H9 (cell line): ENCODE measurements around the gene DAAM2. TPM values are rescaled to one million over a fixed set of nuclear protein-coding genes. Genes with fewer than 3 reads are reported as not detected.

Experiments used
- DNase-seq: peaks from one replicate; pipeline ENCODE4 v3.0.0-alpha.2; 2017
- H2AFZ ChIP-seq: one replicate; pipeline ENCODE4 v1.6.1; 2013; ENCODE audit warnings: mild to moderate bottlenecking, low read length, control low read depth, moderate library complexity
- H2AK5ac ChIP-seq: 2 replicates; pipeline ENCODE4 v1.6.1; 2013; ENCODE audit warnings: low read length, control low read depth, mixed read lengths; ENCODE audit not compliant: insufficient read length
- H2BK120ac ChIP-seq: one replicate; pipeline ENCODE4 v1.6.1; 2013; ENCODE audit warnings: low read depth, mild to moderate bottlenecking, low read length, control low read depth, inconsistent platforms; ENCODE audit not compliant: poor library complexity, severe bottlenecking
- H2BK12ac ChIP-seq: 2 replicates; pipeline ENCODE4 v1.6.1; 2013; ENCODE audit warnings: low read length, control low read depth, mixed read lengths, low read depth; ENCODE audit not compliant: insufficient read length
- H2BK15ac ChIP-seq: 2 replicates; pipeline ENCODE4 v1.6.1; 2013; ENCODE audit warnings: low read depth, low read length, control low read depth
- H2BK20ac ChIP-seq: one replicate; pipeline ENCODE4 v1.6.1; 2013; ENCODE audit warnings: low read depth, mild to moderate bottlenecking, low read length, control low read depth, inconsistent platforms; ENCODE audit not compliant: poor library complexity, severe bottlenecking
- H2BK5ac ChIP-seq: 2 replicates; pipeline ENCODE4 v1.6.1; 2013; ENCODE audit warnings: low read length, control low read depth, mixed read lengths; ENCODE audit not compliant: insufficient read length
- H3K14ac ChIP-seq: 2 replicates; pipeline ENCODE4 v1.6.1; 2013; ENCODE audit warnings: low read length, control low read depth; ENCODE audit not compliant: insufficient read depth
- H3K18ac ChIP-seq: 2 replicates; pipeline ENCODE4 v1.6.1; 2013; ENCODE audit warnings: low read depth, mild to moderate bottlenecking, mixed read lengths, low read length, control low read depth; ENCODE audit not compliant: insufficient read length
- H3K23ac ChIP-seq: 2 replicates; pipeline ENCODE4 v1.6.1; 2013; ENCODE audit warnings: low read length, control low read depth, mixed read lengths, low read depth; ENCODE audit not compliant: insufficient read length
- H3K23me2 ChIP-seq: 2 replicates; pipeline ENCODE4 v1.6.1; 2013; ENCODE audit warnings: low read depth, mild to moderate bottlenecking, mixed read lengths, low read length, control low read depth; ENCODE audit not compliant: insufficient read length, poor library complexity, severe bottlenecking
- H3K27ac ChIP-seq: 2 replicates; pipeline ENCODE4 v1.5.1; 2013; ENCODE audit warnings: low read length, control low read depth, mixed read lengths, low read depth; ENCODE audit not compliant: insufficient read length
- H3K27me3 ChIP-seq: 2 replicates; pipeline ENCODE4 v1.6.1; 2013; ENCODE audit warnings: low read length, control low read depth, inconsistent platforms; ENCODE audit not compliant: insufficient read depth
- H3K4ac ChIP-seq: 2 replicates; pipeline ENCODE4 v1.6.1; 2013; ENCODE audit warnings: low read depth, mild to moderate bottlenecking, control low read depth, inconsistent platforms, low read length, moderate library complexity
- H3K4me1 ChIP-seq: 2 replicates; pipeline ENCODE4 v1.6.1; 2013; ENCODE audit warnings: low read length, control low read depth, inconsistent platforms; ENCODE audit not compliant: insufficient read depth
- H3K4me2 ChIP-seq: 2 replicates; pipeline ENCODE4 v1.6.1; 2013; ENCODE audit warnings: low read length, control low read depth, mixed read lengths; ENCODE audit not compliant: insufficient read length, insufficient read depth
- H3K56ac ChIP-seq: 2 replicates; pipeline ENCODE4 v1.6.1; 2013; ENCODE audit warnings: low read depth, mild to moderate bottlenecking, mixed read lengths, low read length, control low read depth; ENCODE audit not compliant: insufficient read length
- H3K79me1 ChIP-seq: 2 replicates; pipeline ENCODE4 v1.6.1; 2013; ENCODE audit warnings: low read depth, mild to moderate bottlenecking, moderate library complexity, low read length, control low read depth, inconsistent platforms; ENCODE audit not compliant: insufficient read depth, poor library complexity, severe bottlenecking
- H3K79me2 ChIP-seq: 2 replicates; pipeline ENCODE4 v1.6.1; 2013; ENCODE audit warnings: low read length, control low read depth, inconsistent platforms; ENCODE audit not compliant: insufficient read depth
- H3K9ac ChIP-seq: 2 replicates; pipeline ENCODE4 v1.6.1; 2013; ENCODE audit warnings: low read length, control low read depth, mixed read lengths; ENCODE audit not compliant: insufficient read length; ENCODE audit errors: extremely low read depth
- H3K9me3 ChIP-seq: one replicate; pipeline ENCODE4 v1.6.1; 2013; ENCODE audit warnings: low read depth, low read length, inconsistent platforms; ENCODE audit not compliant: control insufficient read depth
- H3T11ph ChIP-seq: one replicate; pipeline ENCODE4 v1.6.1; 2013; ENCODE audit warnings: mild to moderate bottlenecking, low read length, control low read depth, inconsistent platforms
- H4K20me1 ChIP-seq: one replicate; pipeline ENCODE4 v1.6.1; 2013; ENCODE audit not compliant: control insufficient read depth, insufficient read length, insufficient read depth
- H4K5ac ChIP-seq: 2 replicates; pipeline ENCODE4 v1.6.1; 2013; ENCODE audit warnings: low read depth, mild to moderate bottlenecking, mixed read lengths, low read length, control low read depth; ENCODE audit not compliant: insufficient read length
- H4K8ac ChIP-seq: replicated peaks from 2 replicates; pipeline ENCODE4 v1.6.1; 2013; ENCODE audit warnings: low read length, control low read depth, mixed read lengths, low read depth; ENCODE audit not compliant: insufficient read length
- H4K91ac ChIP-seq: 2 replicates; pipeline ENCODE4 v1.6.1; 2013; ENCODE audit warnings: low read depth, mild to moderate bottlenecking, moderate library complexity, mixed read lengths, low read length, control low read depth; ENCODE audit not compliant: insufficient read length
- H3K27ac Mint-ChIP-seq, 3 experiments: 2 replicates in 2 of 3; 3 replicates in 1 of 3; pipeline ENCODE4 v1.8.0; 2020 to 2021; ENCODE audit warnings: mixed read lengths in 3 of 3, mild to moderate bottlenecking in 1 of 3, moderate library complexity in 1 of 3
- H3K27me3 Mint-ChIP-seq: 2 replicates; pipeline ENCODE4 v1.8.0; 2021; ENCODE audit warnings: low read depth, mild to moderate bottlenecking, moderate library complexity, mixed read lengths
- H3K36me3 Mint-ChIP-seq, 3 experiments: 2 replicates in 2 of 3; 3 replicates in 1 of 3; pipeline ENCODE4 v1.8.0; 2020 to 2021; ENCODE audit warnings: low read depth in 3 of 3, mixed read lengths in 3 of 3; ENCODE audit not compliant: insufficient read depth in 1 of 3
- H3K4me1 Mint-ChIP-seq, 2 experiments: 2 replicates each; pipeline ENCODE4 v1.8.0; 2020; ENCODE audit warnings: mixed read lengths in 2 of 2
- H3K4me3 Mint-ChIP-seq, 2 experiments: 2 replicates in 1 of 2; 3 replicates in 1 of 2; pipeline ENCODE4 v1.8.0; 2020 to 2021; ENCODE audit warnings: mild to moderate bottlenecking in 2 of 2, mixed read lengths in 2 of 2, moderate library complexity in 1 of 2
- H3K9me3 Mint-ChIP-seq, 2 experiments: 2 replicates in 1 of 2; 3 replicates in 1 of 2; pipeline ENCODE4 v1.8.0; 2020; ENCODE audit warnings: mild to moderate bottlenecking in 2 of 2, mixed read lengths in 2 of 2, moderate library complexity in 1 of 2
- CTCF ChIP-seq: fragments of 200-600 bp; sonication (generic); conservative IDR thresholded peaks from 3 replicates; pipeline ENCODE4 v1.8.0; 2021; ENCODE audit warnings: antibody characterized with exemption, mild to moderate bottlenecking
- WGBS: extraction: QIAGEN DNeasy Blood & Tissue Kit; methylation state at CpG from one replicate; pipeline ENCODE4 v1.1.7; 2013; ENCODE audit warnings: missing lambda C conversion rate, low lambda C conversion rate, mixed read lengths; ENCODE audit not compliant: insufficient read length; ENCODE audit errors: extremely low coverage; 5-methylcytosine and 5-hydroxymethylcytosine counted together
- total RNA-seq: library from RNA; stranded (reverse); gene quantifications from 2 replicates; pipeline ENCODE4 v1.2.1, GENCODE V29; 2021

Gene DAAM2
- total RNA-seq, 1 experiment from 2014 or later = 1.1 TPM

GRCh38 chr6:39937686-39938333 is 145.6 kb downstream of the DAAM2 start:
- H2BK20ac ChIP-seq = no peak overlapping the region
- H3K18ac ChIP-seq = no peak overlapping the region
- no CpG with 5 or more reads among the region's 3 CpGs for WGBS
- no peak for DNase-seq
- no peak overlapping the region for H2BK5ac ChIP-seq
- H3K27ac ChIP-seq = no peak overlapping the region
- no peak for TF ChIP-seq CTCF
- Mint-ChIP-seq H3K9me3 (no peaks in the 10 kb centered on the region), H3K36me3 (peaks cover 0 to 1% (median 0%) of the 10 kb centered on the region in 3 experiments; a peak in 2 of 7 replicates), H3K27me3 (peaks cover 22% of the 10 kb centered on the region), H3K4me3 (no peak overlapping the region), H3K27ac (no peak overlapping the region), H3K4me1 (peaks cover 29 to 31% of the 10 kb centered on the region in 2 experiments)
- H2AK5ac ChIP-seq = no peak overlapping the region
- no peak overlapping the region for H3K4me2 ChIP-seq
- H3T11ph ChIP-seq = no peak overlapping the region
- H2AFZ ChIP-seq = no peak overlapping the region
- H3K23me2 ChIP-seq = peaks cover 4% of the 10 kb centered on the region
- no peak overlapping the region for H3K14ac ChIP-seq
- no peak overlapping the region for H2BK12ac ChIP-seq
- H3K56ac ChIP-seq = no peak overlapping the region
- no peak overlapping the region for H4K5ac ChIP-seq
- H2BK15ac ChIP-seq = no peak overlapping the region
- H4K20me1 ChIP-seq = no peaks in the 10 kb centered on the region
- H3K23ac ChIP-seq = no peak overlapping the region
- H3K4ac ChIP-seq = no peak overlapping the region
- no peak overlapping the region for H2BK120ac ChIP-seq
- no peak overlapping the region for H4K91ac ChIP-seq
- no peaks in the 10 kb centered on the region for H3K79me2 ChIP-seq
- H4K8ac ChIP-seq = no peak overlapping the region
- no peaks in the 10 kb centered on the region for H3K79me1 ChIP-seq
- H3K9ac ChIP-seq = no peak overlapping the region
- H3K27me3 ChIP-seq = no peaks in the 10 kb centered on the region; the same call in 1 of the 2 replicates
- no peaks in the 10 kb centered on the region for H3K9me3 ChIP-seq
- H3K4me1 ChIP-seq = no peaks in the 10 kb centered on the region; the same call in 1 of the 2 replicates
